GM21360 (cell line): Measurements from ENCODE around the gene TM9SF4.
"Not testable (repeated sequence)": the region's sequence is repeated elsewhere in the genome, so short reads cannot be mapped to it uniquely, and the experiment has no call there.

ENCODE experiments used
- ATAC-seq: cut with Tn5 transposase; IDR thresholded peaks from one replicate; pipeline ENCODE4 v1.9.1; 2021; ENCODE audit warnings: mild to moderate bottlenecking, moderate library complexity; ENCODE audit not compliant: unreplicated experiment

The TM9SF4 gene

GRCh38 chr20:32186506-32186905 lies 77.0 kb downstream of the TM9SF4 start:
- ATAC-seq = no peak

- ATAC-seq = no peak
These were observed 79.0 kb downstream of the TM9SF4 start for GRCh38 chr20:32188376-32189122.

GRCh38 chr20:32189123-32189410 lies 79.6 kb downstream of the TM9SF4 start:
- no peak for ATAC-seq

- ATAC-seq = no peak
These were observed 80.4 kb downstream of the TM9SF4 start for GRCh38 chr20:32189691-32190615.

- ATAC-seq = no peak
These were observed 81.3 kb downstream of the TM9SF4 start for GRCh38 chr20:32190616-32191415.

GRCh38 chr20:32191422-32191821 lies 81.9 kb downstream of the TM9SF4 start:
- ATAC-seq = no peak

- no peak for ATAC-seq
These were observed 82.4 kb downstream of the TM9SF4 start for GRCh38 chr20:32191873-32192272.

GRCh38 chr20:32192698-32193097 lies 83.2 kb downstream of the TM9SF4 start:
- no peak for ATAC-seq

- not testable (repeated sequence) for ATAC-seq
These were observed 83.8 kb downstream of the TM9SF4 start for GRCh38 chr20:32193336-32193735.

GRCh38 chr20:32193996-32194395 lies 84.5 kb downstream of the TM9SF4 start:
- ATAC-seq = no peak

GRCh38 chr20:32195581-32195980 lies 86.1 kb downstream of the TM9SF4 start:
- no peak for ATAC-seq

GRCh38 chr20:32196613-32197012 lies 87.1 kb downstream of the TM9SF4 start:
- ATAC-seq = not testable (repeated sequence)

GRCh38 chr20:32197136-32197535 lies 87.6 kb downstream of the TM9SF4 start:
- not testable (repeated sequence) for ATAC-seq

GRCh38 chr20:32199006-32199405 lies 89.5 kb downstream of the TM9SF4 start:
- no peak for ATAC-seq

- ATAC-seq = no peak
These were observed 91.9 kb downstream of the TM9SF4 start for GRCh38 chr20:32201296-32201976.

- no peak for ATAC-seq
These were observed 92.5 kb downstream of the TM9SF4 start for GRCh38 chr20:32201977-32202363.

- ATAC-seq = no peak
These were observed 94.1 kb downstream of the TM9SF4 start for GRCh38 chr20:32203356-32204204.

- ATAC-seq = no peak
These were observed 94.9 kb downstream of the TM9SF4 start for GRCh38 chr20:32204205-32205109.
